ENCODE data around the gene MYLK4. TPM values are rescaled to one million over a fixed set of nuclear protein-coding genes. Genes with fewer than 3 reads are reported as not detected.

The MYLK4 gene
- total RNA-seq, 3 donors from 2014 or later = 1.3 to 1.9 (median 1.4) TPM

DNA sequence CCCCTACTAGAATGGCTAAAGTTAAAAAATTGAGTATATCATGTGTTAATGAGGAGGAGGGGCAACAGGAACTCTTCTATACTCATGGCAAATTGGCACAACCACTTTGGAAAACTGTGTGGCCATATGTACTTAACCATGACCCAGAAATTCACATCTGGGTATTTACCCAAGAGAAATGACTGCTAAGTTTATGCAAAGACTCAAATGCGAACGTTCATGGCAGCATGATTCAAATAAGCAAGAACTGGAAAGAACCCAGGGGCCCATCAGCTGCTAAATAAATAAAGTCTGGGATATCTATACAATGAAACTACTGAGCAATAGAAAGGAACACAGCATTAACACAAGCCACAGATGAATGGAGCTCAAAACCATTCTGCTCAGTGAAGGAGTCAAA is 107.6 kb downstream of the MYLK4 start:
- Histone ChIP-seq H3K27me3 (no peaks in the 10 kb centered on the region), H3K36me3 (no peaks in the 10 kb centered on the region), H3K27ac (no peak overlapping the region), H3K9me3 (no peaks in the 10 kb centered on the region), H3K4me3 (no peak overlapping the region), H3K4me1 (no peaks in the 10 kb centered on the region)
- TF ChIP-seq, protein P1, sequence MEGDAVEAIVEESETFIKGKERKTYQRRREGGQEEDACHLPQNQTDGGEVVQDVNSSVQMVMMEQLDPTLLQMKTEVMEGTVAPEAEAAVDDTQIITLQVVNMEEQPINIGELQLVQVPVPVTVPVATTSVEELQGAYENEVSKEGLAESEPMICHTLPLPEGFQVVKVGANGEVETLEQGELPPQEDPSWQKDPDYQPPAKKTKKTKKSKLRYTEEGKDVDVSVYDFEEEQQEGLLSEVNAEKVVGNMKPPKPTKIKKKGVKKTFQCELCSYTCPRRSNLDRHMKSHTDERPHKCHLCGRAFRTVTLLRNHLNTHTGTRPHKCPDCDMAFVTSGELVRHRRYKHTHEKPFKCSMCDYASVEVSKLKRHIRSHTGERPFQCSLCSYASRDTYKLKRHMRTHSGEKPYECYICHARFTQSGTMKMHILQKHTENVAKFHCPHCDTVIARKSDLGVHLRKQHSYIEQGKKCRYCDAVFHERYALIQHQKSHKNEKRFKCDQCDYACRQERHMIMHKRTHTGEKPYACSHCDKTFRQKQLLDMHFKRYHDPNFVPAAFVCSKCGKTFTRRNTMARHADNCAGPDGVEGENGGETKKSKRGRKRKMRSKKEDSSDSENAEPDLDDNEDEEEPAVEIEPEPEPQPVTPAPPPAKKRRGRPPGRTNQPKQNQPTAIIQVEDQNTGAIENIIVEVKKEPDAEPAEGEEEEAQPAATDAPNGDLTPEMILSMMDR (IDR thresholded peaks at IDR 0.05) = no peak
- DNase-seq (ENCODE audit: low spot score in 2 of 2) = no peak
- intact Hi-C loops (cut with DNase I; ENCODE audit: low total_unique reads) = no loop called here

GRCh38 chr6:2641044-2641725 is 109.5 kb downstream of the MYLK4 start:
- no peak for TF ChIP-seq POLR2A (IDR thresholded peaks at IDR 0.05)
- TF ChIP-seq POLR2AphosphoS5 (IDR thresholded peaks at IDR 0.05) = no peak
- TF ChIP-seq, protein P1 (IDR thresholded peaks at IDR 0.05) = no peak
- intact Hi-C loops (cut with DNase I; ENCODE audit: low total_unique reads) = no loop called here
- DNase-seq (ENCODE audit: low spot score in 2 of 2) = no peak
- H3K4me1 ChIP-seq = no peaks in the 10 kb centered on the region
- no peak overlapping the region for H3K27ac ChIP-seq
- no peaks in the 10 kb centered on the region for H3K36me3 ChIP-seq
- H3K9me3 ChIP-seq = no peaks in the 10 kb centered on the region
- no peaks in the 10 kb centered on the region for H3K27me3 ChIP-seq
- H3K4me3 ChIP-seq = no peak overlapping the region

DNA sequence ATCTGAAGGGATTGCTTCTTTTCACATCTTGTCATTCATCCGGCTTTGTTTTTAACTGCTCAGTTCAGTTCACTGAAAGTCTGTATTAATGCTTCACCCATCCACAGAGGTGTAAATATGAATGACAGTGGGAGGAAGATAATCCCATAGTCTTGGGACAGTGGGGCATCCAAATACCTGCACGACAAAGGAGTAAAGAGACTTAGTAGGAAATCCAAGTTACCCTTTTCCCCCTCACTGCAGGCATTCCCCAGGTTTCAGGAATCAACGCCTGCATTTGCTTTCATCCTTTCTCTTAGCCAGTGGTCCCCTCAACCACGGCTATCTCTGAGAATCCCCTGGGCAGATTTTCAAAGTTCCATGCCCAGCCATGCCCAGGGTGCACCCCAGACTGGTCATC is 110.2 kb downstream of the MYLK4 start:
- Histone ChIP-seq H3K27ac (no peak overlapping the region), H3K4me3 (no peak overlapping the region), H3K27me3 (no peaks in the 10 kb centered on the region), H3K4me1 (no peaks in the 10 kb centered on the region), H3K36me3 (no peaks in the 10 kb centered on the region), H3K9me3 (no peaks in the 10 kb centered on the region)
- no peak for DNase-seq (ENCODE audit: low spot score in 2 of 2)
- intact Hi-C loops (cut with DNase I; ENCODE audit: low total_unique reads) = no loop called here
- TF ChIP-seq POLR2A (IDR thresholded peaks at IDR 0.05) (no peak), POLR2AphosphoS5 (IDR thresholded peaks at IDR 0.05) (no peak)
- TF ChIP-seq, protein P1 (IDR thresholded peaks at IDR 0.05) = no peak

DNA sequence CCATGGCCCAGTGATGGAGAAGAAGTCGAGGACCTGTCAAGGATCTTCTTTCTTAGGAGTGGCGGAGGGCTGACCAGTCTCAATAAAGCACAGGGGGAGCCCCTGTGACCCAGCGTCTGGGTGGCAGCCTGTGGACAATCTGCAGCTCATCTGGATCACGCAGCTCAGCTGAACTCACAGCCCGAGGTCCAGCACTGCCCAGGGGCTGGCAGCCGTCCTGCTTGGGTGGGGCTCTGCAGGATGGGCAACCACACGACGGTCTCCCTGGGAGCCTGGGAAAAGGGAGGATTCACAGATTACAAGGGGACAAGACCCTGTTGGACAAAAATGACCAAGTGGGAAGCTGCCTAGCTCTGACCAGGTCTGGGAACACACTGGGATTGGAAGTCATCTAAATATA is 110.8 kb downstream of the MYLK4 start:
- Histone ChIP-seq H3K36me3 (no peaks in the 10 kb centered on the region), H3K4me3 (no peak overlapping the region), H3K27me3 (no peaks in the 10 kb centered on the region), H3K27ac (no peak overlapping the region), H3K4me1 (no peaks in the 10 kb centered on the region), H3K9me3 (no peaks in the 10 kb centered on the region)
- DNase-seq (ENCODE audit: low spot score in 2 of 2) = no peak
- intact Hi-C loops (cut with DNase I; ENCODE audit: low total_unique reads) = loop anchor here (10.0 kb wide), 1 partner anchor 1045 kb away; no protein-coding TSS in a partner anchor
- no peak for TF ChIP-seq POLR2AphosphoS5 (IDR thresholded peaks at IDR 0.05)
- TF ChIP-seq, protein P1 (IDR thresholded peaks at IDR 0.05) = no peak
- TF ChIP-seq POLR2A (IDR thresholded peaks at IDR 0.05) = no peak

- no peak for TF ChIP-seq POLR2A (IDR thresholded peaks at IDR 0.05)
- no peak for TF ChIP-seq POLR2AphosphoS5 (IDR thresholded peaks at IDR 0.05)
- TF ChIP-seq, protein P1 (IDR thresholded peaks at IDR 0.05) = no peak
- H3K4me3 ChIP-seq = no peak overlapping the region
- no peak overlapping the region for H3K27ac ChIP-seq
- peaks cover 0 to under 1% of the 10 kb centered on the region in 2 donors for H3K4me1 ChIP-seq
- no peaks in the 10 kb centered on the region for H3K36me3 ChIP-seq
- H3K9me3 ChIP-seq = no peaks in the 10 kb centered on the region
- intact Hi-C loops (cut with DNase I; ENCODE audit: low total_unique reads) = loop anchor here (10.0 kb wide), 1 partner anchor 1044 kb away; no protein-coding TSS in a partner anchor
- DNase-seq (ENCODE audit: low spot score in 2 of 2) = no peak
- H3K27me3 ChIP-seq = no peaks in the 10 kb centered on the region
Measured at GRCh38 chr6:2639167-2639566, 111.6 kb downstream of the MYLK4 start.

All from breast epithelium (tissue), 4 donors.